Peyer's patch (tissue), 4 donors: ENCODE data around the gene ROBO1.

Source experiments
- CTCF ChIP-seq, 6 experiments: fragments of 450-650 bp in 4 of 6; fragments of 200-600 bp in 2 of 6; sonication (generic) in 1 of 6; IDR thresholded peaks; one replicate each; pipeline ENCODE4 v1.5.1; 2017 to 2019; ENCODE audit warnings: antibody characterized with exemption in 6 of 6, mild to moderate bottlenecking in 3 of 6, moderate library complexity in 1 of 6
- POLR2A ChIP-seq, 2 donors: fragments of 450-650 bp; IDR thresholded peaks; one replicate each; pipeline ENCODE4 v1.5.1; 2017; ENCODE audit warnings: antibody characterized with exemption in 2 of 2, mild to moderate bottlenecking in 2 of 2, moderate library complexity in 2 of 2

GRCh38 chr3:78969483-78969882 lies 798.3 kb downstream of the ROBO1 start:
- TF ChIP-seq POLR2A (IDR thresholded peaks at IDR 0.05) (no peak), CTCF (IDR thresholded peaks at IDR 0.05) (no peak)
